ENCODE data around the gene YWHAQ.
"Not testable (repeated sequence)": the region's sequence is repeated elsewhere in the genome, so short reads cannot be mapped to it uniquely, and the experiment has no call there.

YWHAQ gene

GRCh38 chr2:9595256-9595655, 35.5 kb downstream of the YWHAQ start:
- in situ Hi-C loops (cut with MboI; ENCODE audit: low sequenced_read_pairs), result not testable (repeated sequence)

GRCh38 chr2:9594366-9595054, 36.3 kb downstream of the YWHAQ start:
- in situ Hi-C loops (cut with MboI; ENCODE audit: low sequenced_read_pairs), result no loop called here

- in situ Hi-C loops (cut with MboI; ENCODE audit: low sequenced_read_pairs), result no loop called here
Observed at GRCh38 chr2:9593925-9594324, 36.9 kb downstream of the YWHAQ start.

- in situ Hi-C loops (cut with MboI; ENCODE audit: low sequenced_read_pairs), result no loop called here
Observed at GRCh38 chr2:9592699-9593098, 38.1 kb downstream of the YWHAQ start.

GRCh38 chr2:9590641-9591040, 40.2 kb downstream of the YWHAQ start:
- in situ Hi-C loops (cut with MboI; ENCODE audit: low sequenced_read_pairs), result no loop called here

GRCh38 chr2:9586465-9586864, 44.3 kb downstream of the YWHAQ start:
- in situ Hi-C loops (cut with MboI; ENCODE audit: low sequenced_read_pairs), result no loop called here

- in situ Hi-C loops (cut with MboI; ENCODE audit: low sequenced_read_pairs), result no loop called here
Observed at GRCh38 chr2:9585486-9585885, 45.3 kb downstream of the YWHAQ start.

GRCh38 chr2:9584902-9585301, 45.9 kb downstream of the YWHAQ start:
- in situ Hi-C loops (cut with MboI; ENCODE audit: low sequenced_read_pairs), result not testable (repeated sequence)

- in situ Hi-C loops (cut with MboI; ENCODE audit: low sequenced_read_pairs), result no loop called here
Observed at GRCh38 chr2:9582624-9583023, 48.2 kb downstream of the YWHAQ start.

GRCh38 chr2:9578467-9579235, 52.1 kb downstream of the YWHAQ start:
- in situ Hi-C loops (cut with MboI; ENCODE audit: low sequenced_read_pairs), result no loop called here

GRCh38 chr2:9574331-9574730, 56.5 kb downstream of the YWHAQ start:
- in situ Hi-C loops (cut with MboI; ENCODE audit: low sequenced_read_pairs), result no loop called here

- in situ Hi-C loops (cut with MboI; ENCODE audit: low sequenced_read_pairs), result no loop called here
Observed at GRCh38 chr2:9573840-9574239, 57.0 kb downstream of the YWHAQ start.

- in situ Hi-C loops (cut with MboI; ENCODE audit: low sequenced_read_pairs), result no loop called here
Observed at GRCh38 chr2:9573013-9573720, 57.6 kb downstream of the YWHAQ start.

GRCh38 chr2:9570182-9571060, 60.4 kb downstream of the YWHAQ start:
- in situ Hi-C loops (cut with MboI; ENCODE audit: low sequenced_read_pairs), result no loop called here

- in situ Hi-C loops (cut with MboI; ENCODE audit: low sequenced_read_pairs), result no loop called here
Observed at GRCh38 chr2:9565436-9566153, 65.2 kb downstream of the YWHAQ start.

GRCh38 chr2:9560628-9561027, 70.2 kb downstream of the YWHAQ start:
- in situ Hi-C loops (cut with MboI; ENCODE audit: low sequenced_read_pairs), result no loop called here

- in situ Hi-C loops (cut with MboI; ENCODE audit: low sequenced_read_pairs), result no loop called here
Observed at GRCh38 chr2:9558948-9559381, 71.8 kb downstream of the YWHAQ start.

- in situ Hi-C loops (cut with MboI; ENCODE audit: low sequenced_read_pairs), result no loop called here
Observed at GRCh38 chr2:9556121-9556743, 74.6 kb downstream of the YWHAQ start.

- in situ Hi-C loops (cut with MboI; ENCODE audit: low sequenced_read_pairs), result no loop called here
Observed at GRCh38 chr2:9555297-9556120, 75.3 kb downstream of the YWHAQ start, which contains the start of gene ADAM17. TSS of gene ADAM17 (minus strand) at chr2:9555830. CDS start at chr2:9555605, 225 bp downstream.
